Stimulated activated CD8-positive, alpha-beta memory T cell treated with anti-CD3 and anti-CD28 coated beads, Interleukin-15, amount 100 ng/mL, for 1 hour (primary cell): ENCODE data around the gene PIGL.
A peak's percentile ranks its signal among the peaks of the same experiment; 100 is the strongest.
"Not testable (repeated sequence)": the region's sequence is repeated elsewhere in the genome, so short reads cannot be mapped to it uniquely, and the experiment has no call there.

Source experiments
- DNase-seq: peaks from one replicate; pipeline ENCODE4 v3.0.0-alpha.2; 2020; ENCODE audit warnings: low read depth

Gene PIGL

GRCh38 chr17:16217002-16217635 lies at the start of gene PIGL:
PIGL (plus strand) TSS chr17:16217210; CDS start chr17:16217227, 17 bp downstream.
- peak; percentile 77 for DNase-seq

GRCh38 chr17:16171613-16172012 lies 45.4 kb upstream of the PIGL start:
- no peak for DNase-seq

- DNase-seq = no peak
Measured at GRCh38 chr17:16178836-16179235, 38.2 kb upstream of the PIGL start.

- no peak for DNase-seq
Measured at GRCh38 chr17:16181581-16181980, 35.4 kb upstream of the PIGL start.

GRCh38 chr17:16187642-16188041 lies 29.4 kb upstream of the PIGL start:
- DNase-seq = no peak

DNA sequence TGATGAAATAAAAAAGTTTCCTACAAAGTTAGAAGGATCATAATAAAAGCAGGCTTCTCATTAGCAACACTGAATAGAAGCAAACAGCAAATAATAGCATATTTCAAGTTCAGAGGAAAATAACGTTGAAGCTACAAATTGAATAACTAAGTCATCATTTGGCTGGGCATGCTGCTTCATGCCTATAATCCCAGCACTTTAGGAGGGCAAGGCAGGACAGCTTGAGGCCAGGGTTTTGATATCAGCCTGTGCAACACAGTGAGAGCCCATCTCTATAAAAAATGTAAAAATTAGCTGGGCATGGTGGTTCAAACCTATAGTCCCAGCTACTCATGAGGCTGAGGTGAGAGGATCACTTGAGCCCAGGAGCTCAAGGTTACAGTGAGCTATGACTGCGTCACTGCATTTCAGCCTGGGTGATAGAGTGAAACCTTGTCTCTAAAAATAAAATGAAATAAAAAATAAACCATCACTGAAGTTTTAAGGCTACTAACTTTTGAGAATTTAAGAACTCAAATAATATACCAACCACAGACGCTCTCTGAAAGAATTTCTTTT lies 27.1 kb upstream of the PIGL start:
- DNase-seq = no peak

- no peak for DNase-seq
Measured at GRCh38 chr17:16190703-16191360, 26.2 kb upstream of the PIGL start.

- DNase-seq = no peak
Measured at GRCh38 chr17:16191604-16192003, 25.4 kb upstream of the PIGL start.

DNA sequence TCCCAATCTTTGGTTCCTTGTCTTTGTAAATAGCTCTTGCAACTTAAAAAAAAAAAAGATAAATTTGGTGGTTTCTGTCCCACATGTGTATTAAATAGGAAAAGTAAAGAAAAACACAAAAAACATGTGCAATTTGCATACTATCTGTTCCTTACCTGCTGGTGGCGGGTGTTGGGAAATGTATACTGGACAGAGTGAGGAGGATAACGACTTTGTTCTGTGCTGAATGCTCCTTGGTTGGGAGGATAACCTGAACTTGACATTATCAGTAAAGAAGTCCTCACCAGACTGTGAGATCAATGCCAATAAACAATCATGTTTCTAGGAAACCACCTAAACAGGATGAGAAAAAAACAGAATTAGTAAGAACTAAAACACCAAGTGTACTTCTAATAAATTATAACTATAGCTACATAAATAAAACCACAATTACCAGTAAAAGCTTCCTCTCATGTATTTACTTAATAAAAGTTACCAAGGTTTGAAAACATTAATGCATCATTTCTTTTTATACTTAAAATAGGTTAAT lies 22.6 kb upstream of the PIGL start:
- not testable (repeated sequence) for DNase-seq

DNA sequence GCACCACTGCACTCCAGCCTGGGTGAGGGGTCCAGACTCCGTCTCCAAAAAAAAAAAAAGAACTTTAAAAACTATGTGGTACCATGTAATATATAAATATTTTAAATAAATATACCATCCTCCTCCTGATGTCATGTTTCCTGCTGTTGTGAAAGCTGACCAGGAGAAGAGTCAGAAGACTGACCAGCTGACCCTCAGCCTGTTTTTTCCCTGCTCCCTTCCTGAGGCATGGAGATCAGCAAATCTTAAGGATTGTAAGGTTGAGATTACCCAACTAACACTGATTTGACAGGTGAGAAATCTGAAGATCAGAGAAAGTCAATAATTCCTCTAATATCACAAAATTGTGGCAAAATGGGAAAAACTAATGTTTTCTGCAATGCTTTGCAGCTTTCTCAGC lies 19.7 kb upstream of the PIGL start:
- no peak for DNase-seq

DNA sequence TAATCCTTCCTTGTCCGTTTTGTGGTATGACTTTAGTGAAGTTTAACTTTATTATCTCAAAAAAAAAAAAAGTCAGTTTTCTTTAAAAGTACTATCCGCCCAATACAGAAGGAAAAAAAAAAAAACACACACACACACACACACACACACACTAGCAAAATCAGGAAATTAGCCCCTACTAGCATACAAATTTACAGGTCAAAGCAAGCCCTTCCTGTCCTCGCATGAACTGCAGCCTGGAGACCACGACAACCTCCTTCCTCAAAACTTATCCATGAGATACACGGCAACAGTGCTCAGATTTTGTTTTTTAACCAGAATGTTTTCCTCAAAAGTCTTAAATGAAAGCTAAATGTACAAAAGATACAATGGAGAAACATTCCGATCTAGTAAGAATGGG lies 17.9 kb upstream of the PIGL start:
- DNase-seq = no peak

DNA sequence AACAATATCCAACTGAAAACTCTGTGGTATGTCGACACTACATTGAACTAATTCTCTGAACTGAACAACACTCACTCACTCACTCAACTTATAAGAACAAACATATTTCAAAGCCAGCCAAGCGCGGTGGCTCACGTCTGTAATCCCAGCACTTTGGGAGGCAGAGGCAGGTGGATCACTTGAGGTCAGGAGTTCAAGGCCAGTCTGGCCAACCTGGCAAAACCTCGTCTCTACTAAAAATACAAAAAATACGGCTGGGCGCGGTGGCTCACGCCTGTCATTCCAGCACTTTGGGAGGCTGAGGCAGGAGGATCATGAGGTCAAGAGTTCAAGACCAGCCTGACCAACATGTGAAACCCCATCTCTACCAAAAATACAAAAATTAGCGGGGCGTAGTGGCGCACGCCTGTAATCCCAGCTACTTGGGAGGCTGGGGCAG lies 15.3 kb upstream of the PIGL start:
- not testable (repeated sequence) for DNase-seq

DNA sequence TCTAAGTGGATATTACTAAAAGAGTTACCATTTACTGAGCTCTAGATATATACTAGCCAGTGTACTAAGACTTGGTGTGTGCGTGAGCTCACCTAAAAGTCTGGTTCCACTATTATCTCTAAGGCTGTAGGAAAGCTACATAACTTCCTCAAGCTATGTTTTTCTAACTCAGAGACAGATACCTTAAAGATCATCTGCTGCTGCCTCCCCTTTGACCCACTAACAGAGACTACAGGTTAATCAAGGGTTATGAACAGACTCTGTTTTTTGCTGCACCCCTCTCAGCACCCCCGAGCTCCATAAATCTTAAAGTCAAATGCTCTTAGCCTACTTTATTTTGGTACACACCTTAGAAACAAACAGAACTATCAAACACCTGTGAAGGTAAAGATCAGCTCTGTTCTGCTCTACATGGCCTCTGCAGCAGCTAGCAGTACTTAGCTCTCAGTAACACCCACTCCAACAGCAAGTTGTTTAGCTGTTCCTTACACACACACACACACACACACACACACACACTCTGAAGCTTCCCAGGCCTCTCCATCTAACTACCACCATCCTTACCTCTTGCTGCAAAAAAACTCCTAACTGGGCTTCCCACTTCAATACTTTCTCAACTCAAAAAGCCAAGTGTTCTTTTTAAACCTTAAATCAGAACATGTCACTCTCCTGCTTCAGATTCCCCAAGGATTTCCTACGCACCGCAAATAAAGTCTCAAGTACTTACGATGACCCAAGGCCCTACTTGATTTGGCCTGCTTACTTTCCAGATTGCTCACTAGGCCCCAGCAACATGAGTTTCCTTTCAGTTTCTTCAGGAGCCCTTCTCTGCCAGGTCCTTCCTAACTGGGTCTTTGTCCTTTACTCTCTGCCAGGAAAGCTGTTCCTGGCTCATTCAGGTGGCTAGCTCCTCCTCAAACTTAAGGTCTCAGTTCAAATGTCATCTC lies 14.2 kb upstream of the PIGL start:
- DNase-seq = not testable (repeated sequence)

GRCh38 chr17:16204763-16205162 lies 12.2 kb upstream of the PIGL start:
- DNase-seq = not testable (repeated sequence)

DNA sequence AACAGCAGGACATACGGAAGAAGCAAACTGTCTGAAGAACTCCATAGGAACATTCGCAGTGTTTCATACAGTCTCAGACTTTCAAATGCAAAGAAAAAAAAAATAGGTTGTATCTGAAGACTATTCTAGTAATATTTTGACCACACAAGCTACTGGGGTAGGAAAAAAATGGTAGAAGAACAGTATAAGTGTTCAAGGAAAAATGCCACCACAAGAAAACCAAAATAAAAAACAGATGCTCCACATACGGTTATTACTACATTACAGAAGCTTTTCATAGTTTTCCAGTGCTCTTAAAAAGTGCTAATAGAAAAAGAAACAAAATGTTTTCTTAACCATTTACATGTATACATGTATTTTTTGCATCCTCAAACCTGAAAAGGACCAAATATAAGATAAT lies 5.4 kb upstream of the PIGL start:
- no peak for DNase-seq

GRCh38 chr17:16212793-16213192 lies 4.2 kb upstream of the PIGL start:
- DNase-seq = no peak

GRCh38 chr17:16214190-16215001 lies 2.6 kb upstream of the PIGL start:
- no peak for DNase-seq

DNA sequence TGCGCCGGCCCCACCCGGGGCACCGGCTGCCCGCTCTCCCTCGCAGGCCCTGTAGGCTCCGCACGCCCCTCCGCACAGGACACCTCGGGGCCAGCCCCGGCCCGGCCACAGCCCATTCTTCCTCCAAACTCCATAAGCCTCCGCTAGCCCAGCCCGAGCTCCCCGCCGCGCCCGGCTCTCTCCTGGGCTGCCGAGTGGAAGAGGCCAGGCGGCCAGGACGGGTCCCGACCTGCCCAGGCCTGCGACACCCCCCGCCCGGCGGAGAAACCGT lies 2.1 kb upstream of the PIGL start:
- peak; percentile 10 for DNase-seq

DNA sequence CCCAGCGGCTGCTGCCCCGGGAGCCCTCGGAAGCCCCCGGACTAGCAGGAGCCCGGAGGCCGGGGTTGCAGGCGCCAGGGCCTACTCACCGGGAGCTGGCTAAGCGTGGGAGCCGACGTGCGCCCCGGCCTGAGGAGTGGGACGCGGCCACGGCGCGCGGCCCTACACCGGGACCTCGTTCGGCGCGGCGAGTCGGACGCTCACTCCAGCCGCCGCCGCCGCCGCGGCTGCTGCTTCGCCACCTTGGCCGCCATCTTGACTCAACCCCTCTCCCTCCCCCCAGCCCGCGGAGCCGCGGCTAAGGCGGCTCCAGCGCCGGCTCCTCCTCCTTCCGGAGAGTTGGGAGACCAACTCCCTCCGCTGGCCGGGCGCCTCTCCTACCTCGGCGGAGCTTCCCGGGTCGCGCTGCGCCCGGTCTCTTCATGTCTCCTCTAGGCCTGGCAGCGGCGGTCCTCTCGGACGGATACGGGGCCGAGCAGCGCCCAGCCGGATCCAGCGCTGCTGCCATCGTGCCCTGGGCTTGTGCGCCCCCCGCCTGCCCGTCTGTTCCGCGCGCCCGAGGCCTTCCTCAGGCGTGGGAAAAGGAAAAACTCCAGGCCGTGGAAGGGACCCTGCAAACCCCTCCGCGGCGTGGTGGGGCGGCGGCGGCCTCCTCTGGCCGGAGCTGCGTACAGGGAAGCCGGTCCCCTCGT lies 1.6 kb upstream of the PIGL start, which contains the start of gene NCOR1:
Gene NCOR1, minus strand, starts transcription at position 262 of the 692 bp plus-strand sequence. CDS start 20,965 bp downstream, outside the sequence.
- DNase-seq = peak; percentile 73

DNA sequence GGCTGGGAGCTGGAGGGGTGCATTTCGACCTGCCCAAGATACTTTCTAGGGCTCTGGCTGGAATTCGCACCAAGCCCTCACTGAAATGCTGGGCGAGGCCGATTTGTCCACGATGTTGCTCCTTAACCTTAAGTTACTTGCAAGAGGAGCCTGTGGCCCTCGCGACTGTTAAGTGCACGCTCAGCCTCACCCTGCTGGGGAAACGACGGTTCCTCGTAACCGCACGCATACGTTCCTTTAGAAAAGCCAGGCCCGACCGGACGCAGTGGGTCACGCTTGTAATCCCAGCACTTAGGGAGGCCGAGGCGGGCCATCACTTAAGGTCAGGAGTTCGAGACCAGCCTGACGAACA lies 1.1 kb upstream of the PIGL start:
- DNase-seq = peak; percentile 7
